K562 (cell line): ENCODE measurements around the gene KIF9. TPM values are rescaled to one million over a fixed set of nuclear protein-coding genes. Genes with fewer than 3 reads are reported as not detected.

Source experiments
- ATAC-seq: fragments of 200-7000 bp; cut with Tn5 transposase; 3 replicates; pipeline ENCODE4 v1.9.1; 2020; ENCODE audit warnings: moderate library complexity
- BruUV-seq: library from RNA; stranded (reverse); fragments of 400-500 nt; replicated peaks from 2 replicates; lab custom pipeline; 2021; lab: Mats Ljungman, UMichigan
- CTCF ChIA-PET: fragments of 300-600 bp; formaldehyde crosslinking; extraction: SDS; loops from one replicate; lab custom pipeline; 2021; ENCODE audit warnings: low intra/inter-chr PET ratio; lab: Yijun Ruan, JAX
- POLR2A ChIA-PET: fragments of 300-600, 350-650 bp; sonication (Branson Sonifier 250); formaldehyde crosslinking; extraction: SDS; loops from one replicate; lab custom pipeline; 2021; ENCODE audit warnings: antibody characterized with exemption, inconsistent platforms; lab: Yijun Ruan, JAX
- DNase-seq, 4 experiments: peaks; one replicate each; pipeline versions ENCODE4 v3.0.0 to v3.0.0-alpha.2; 2011 to 2018; ENCODE audit warnings: low spot score in 3 of 4, mixed read lengths in 3 of 4; ENCODE audit errors: extremely low read depth in 1 of 4
- FAIRE-seq: peaks from 2 replicates; lab custom pipeline; 2011; peaks lifted over from hg19 to GRCh38; lab: Jason Lieb, UNC
- H2AFZ ChIP-seq: 2 replicates; pipeline ENCODE4 v1.6.0; 2011; ENCODE audit warnings: low read depth, low read length, control low read depth, inconsistent platforms
- H3K27ac ChIP-seq: fragments of 200-600 bp; 3 replicates; pipeline ENCODE4 v1.8.0; 2011; ENCODE audit warnings: low read depth, mild to moderate bottlenecking, control low read depth, inconsistent platforms, low read length, moderate library complexity, mixed read lengths; ENCODE audit errors: extremely low read depth
- H3K27me3 ChIP-seq, 2 experiments: fragments of 300-600 bp in 1 of 2; 2 replicates in 1 of 2; 3 replicates in 1 of 2; pipeline versions ENCODE4 v1.6.0 to v1.8.0; 2011; ENCODE audit warnings: inconsistent platforms in 2 of 2, low read length in 2 of 2, mild to moderate bottlenecking in 1 of 2, mixed read lengths in 1 of 2, moderate library complexity in 1 of 2; ENCODE audit not compliant: control insufficient read depth in 2 of 2, insufficient read depth in 2 of 2
- H3K36me3 ChIP-seq: fragments of 300-600 bp; 3 replicates; pipeline ENCODE4 v1.8.0; 2011; ENCODE audit warnings: mild to moderate bottlenecking, low read length, inconsistent platforms; ENCODE audit not compliant: control insufficient read depth, insufficient read depth
- H3K4me1 ChIP-seq, 2 experiments: fragments of 200-600 bp in 1 of 2; replicated peaks in 1 of 2; 2 replicates in 1 of 2; 3 replicates in 1 of 2; pipeline versions ENCODE4 v1.5.1 to v1.8.0; 2011; ENCODE audit warnings: inconsistent platforms in 2 of 2, low read length in 2 of 2, mild to moderate bottlenecking in 1 of 2, mixed read lengths in 1 of 2, moderate library complexity in 1 of 2; ENCODE audit not compliant: control insufficient read depth in 2 of 2, insufficient read depth in 2 of 2
- H3K4me2 ChIP-seq: 2 replicates; pipeline ENCODE4 v1.6.1; 2011; ENCODE audit warnings: low read length, control low read depth, inconsistent platforms, mixed read lengths; ENCODE audit not compliant: insufficient read depth
- H3K4me3 ChIP-seq: fragments of 200-600 bp; sonication (generic), shearing (Covaris generic); 2 replicates; pipeline ENCODE4 v1.5.1; 2016; ENCODE audit warnings: control low read depth, inconsistent platforms
- H3K79me2 ChIP-seq: fragments of 200-600 bp; 3 replicates; pipeline ENCODE4 v1.8.0; 2011; ENCODE audit warnings: low read length, inconsistent platforms; ENCODE audit not compliant: control insufficient read depth, insufficient read depth
- H3K9ac ChIP-seq, 2 experiments: 2 replicates each; pipeline versions ENCODE4 v1.6.0 to v1.6.1; 2011; ENCODE audit warnings: low read depth in 2 of 2, low read length in 2 of 2, control low read depth in 1 of 2, inconsistent platforms in 1 of 2, mild to moderate bottlenecking in 1 of 2, mixed read lengths in 1 of 2; ENCODE audit not compliant: insufficient read depth in 1 of 2
- H3K9me1 ChIP-seq: one replicate; pipeline ENCODE4 v1.6.0; 2011; ENCODE audit warnings: inconsistent platforms, mild to moderate bottlenecking, low read length, moderate library complexity; ENCODE audit not compliant: control insufficient read depth, insufficient read depth
- H3K9me3 ChIP-seq: replicated peaks from 2 replicates; pipeline ENCODE4 v1.5.1; 2011; ENCODE audit warnings: low read depth, low read length, inconsistent platforms; ENCODE audit not compliant: control insufficient read depth, insufficient read depth
- H4K20me1 ChIP-seq: replicated peaks from 2 replicates; pipeline ENCODE4 v1.6.1; 2011; ENCODE audit warnings: low read length, inconsistent platforms, mixed read lengths; ENCODE audit not compliant: control insufficient read depth, insufficient read depth
- PCBP2 ChIP-seq: fragments of 200-400 bp; formaldehyde crosslinking; IDR thresholded peaks from 2 replicates; pipeline ENCODE4 v1.6.1; 2018; ENCODE audit warnings: low read length, low read depth, mild to moderate bottlenecking, moderate library complexity; ENCODE audit not compliant: poor library complexity, severe bottlenecking
- RB1 ChIP-seq: fragments of 450-650 bp; IDR thresholded peaks from 2 replicates; pipeline ENCODE4 v1.6.1; 2017; ENCODE audit warnings: low read depth, mild to moderate bottlenecking
- WGBS: fragments of 100-300 bp; shearing (Covaris generic); methylation state at CpG from one replicate; pipeline ENCODE4 v1.1.6; 2016; ENCODE audit warnings: low coverage, mixed read lengths; ENCODE audit not compliant: insufficient coverage; ENCODE audit errors: missing lambda C conversion rate; 5-methylcytosine and 5-hydroxymethylcytosine counted together
- in situ Hi-C: fragments of 300-500 bp; cut with MboI; formaldehyde crosslinking; loops from 4 replicates; pipeline ENCODE4 v1.15.0; 2018; ENCODE audit warnings: inconsistent platforms, mixed read lengths
- intact Hi-C: fragments of 100-400 bp; cut with micrococcal nuclease; formaldehyde crosslinking; loops from 2 replicates; pipeline ENCODE4 v1.14.2; 2022
- polyA plus RNA-seq, 8 experiments: library from polyadenylated mRNA; depleted of rRNA in 4 of 8; stranded (reverse) in 5 of 8; unstranded in 3 of 8; fragments of >200 nt; fragmentation: Nextera tagmentation in 2 of 8; fragmentation: Illumina TruSeq in 1 of 8; extraction: Ambion mirVana in 2 of 8; extraction: Trizol in 1 of 8; gene quantifications; 2 replicates each; pipeline versions ENCODE4 v1.2.1 to v1.2.3, GENCODE V29; 2011 to 2014; ENCODE audit warnings: inconsistent platforms in 1 of 8, missing spikeins in 1 of 8
- total RNA-seq, 7 experiments: library from RNA; depleted of rRNA in 6 of 7; stranded (reverse); fragments of >200 nt in 6 of 7; fragmentation: Illumina TruSeq in 2 of 7; extraction: Trizol in 2 of 7; gene quantifications; 2 replicates each; pipeline versions ENCODE4 v1.2.1 to v1.2.3, GENCODE V29; 2011 to 2021; ENCODE audit warnings: low replicate concordance in 1 of 7
- TF ChIP-seq, protein P1 (sequence below): fragments of 450-650 bp; IDR thresholded peaks from 2 replicates; pipeline ENCODE4 v1.6.1; 2016
- TF ChIP-seq, protein P2 (sequence below), 2 experiments: fragments of 450-650 bp in 1 of 2; sonication (generic) in 1 of 2; formaldehyde crosslinking in 1 of 2; IDR thresholded peaks in 1 of 2; conservative IDR thresholded peaks in 1 of 2; 2 replicates each; pipeline versions ENCODE4 v1.6.1 to v1.8.1; 2016 to 2023; ENCODE audit warnings: mild to moderate bottlenecking in 2 of 2, moderate library complexity in 2 of 2, inconsistent platforms in 1 of 2, missing genetic modification reagents in 1 of 2
- TF ChIP-seq, protein P3 (sequence below), 2 experiments: IDR thresholded peaks in 1 of 2; conservative IDR thresholded peaks in 1 of 2; 2 replicates each; pipeline ENCODE4 v1.6.1; 2016; ENCODE audit warnings: low read depth in 2 of 2, mild to moderate bottlenecking in 1 of 2, missing compliant biosample characterization in 1 of 2, missing genetic modification characterization in 1 of 2, moderate library complexity in 1 of 2

KIF9 gene
- total and polyA plus RNA-seq, 9 of the 15 experiments (the other 6 are each of a cell fraction or from before 2014, with no cell fraction given): 16.9 to 56.9 (median 25.0) TPM

DNA sequence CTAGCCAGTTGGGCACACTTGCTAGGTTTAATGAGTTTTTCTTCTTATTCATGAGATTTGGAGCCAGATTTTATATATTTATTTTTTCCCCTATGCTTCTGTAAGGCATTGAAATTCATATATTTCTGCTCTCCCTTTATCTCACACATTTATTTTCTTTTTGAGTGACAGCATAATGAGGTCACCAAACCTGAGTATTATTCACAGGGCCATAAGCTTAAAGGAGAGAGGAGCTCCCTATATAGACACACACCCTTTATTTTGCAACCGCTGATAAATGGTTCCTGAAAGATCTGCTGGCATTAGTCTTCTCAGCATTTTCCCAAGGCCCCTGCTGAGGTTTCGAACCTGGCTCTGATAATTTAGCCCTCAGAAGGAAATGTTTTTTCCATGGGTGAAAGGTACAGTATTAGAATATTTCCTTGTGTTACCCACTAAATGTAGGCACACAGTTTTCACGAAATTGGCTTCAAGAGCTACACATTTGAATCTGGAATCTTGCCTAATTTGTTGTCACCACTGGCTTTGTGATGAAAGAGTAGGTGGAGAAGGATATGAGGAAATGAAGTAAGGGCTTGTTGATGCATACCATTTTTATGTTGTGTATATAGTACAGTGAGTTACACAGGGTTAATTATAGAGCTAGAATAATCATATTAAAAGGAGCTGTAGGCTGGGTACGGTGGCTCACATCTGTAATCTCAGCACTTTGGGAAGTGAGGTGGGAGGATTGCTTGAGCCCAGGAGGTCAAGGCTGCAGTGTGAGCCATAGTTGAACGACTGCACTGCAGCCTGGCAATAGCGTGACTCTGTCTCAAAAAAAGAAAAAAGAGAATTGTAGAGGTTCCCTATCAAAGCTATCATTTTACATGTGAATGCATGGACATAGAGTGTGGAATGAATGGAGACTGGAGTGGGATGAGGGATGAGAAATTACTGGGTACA, 6.6 kb upstream of the KIF9 start:
- TF ChIP-seq, protein P1, sequence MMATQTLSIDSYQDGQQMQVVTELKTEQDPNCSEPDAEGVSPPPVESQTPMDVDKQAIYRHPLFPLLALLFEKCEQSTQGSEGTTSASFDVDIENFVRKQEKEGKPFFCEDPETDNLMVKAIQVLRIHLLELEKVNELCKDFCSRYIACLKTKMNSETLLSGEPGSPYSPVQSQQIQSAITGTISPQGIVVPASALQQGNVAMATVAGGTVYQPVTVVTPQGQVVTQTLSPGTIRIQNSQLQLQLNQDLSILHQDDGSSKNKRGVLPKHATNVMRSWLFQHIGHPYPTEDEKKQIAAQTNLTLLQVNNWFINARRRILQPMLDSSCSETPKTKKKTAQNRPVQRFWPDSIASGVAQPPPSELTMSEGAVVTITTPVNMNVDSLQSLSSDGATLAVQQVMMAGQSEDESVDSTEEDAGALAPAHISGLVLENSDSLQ: peak; percentile 78
- TF ChIP-seq, protein P2, sequence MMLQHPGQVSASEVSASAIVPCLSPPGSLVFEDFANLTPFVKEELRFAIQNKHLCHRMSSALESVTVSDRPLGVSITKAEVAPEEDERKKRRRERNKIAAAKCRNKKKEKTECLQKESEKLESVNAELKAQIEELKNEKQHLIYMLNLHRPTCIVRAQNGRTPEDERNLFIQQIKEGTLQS (IDR thresholded peaks at IDR 0.05): 0 out of 2 replicates have a peak, but pooled peaks have one; percentile 26
- TF ChIP-seq, protein P2 (CRISPR knock-in tag; conservative IDR thresholded peaks at IDR 0.05): no peak
- TF ChIP-seq RB1: no peak
- no peak for TF ChIP-seq PCBP2
- TF ChIP-seq, protein P3, sequence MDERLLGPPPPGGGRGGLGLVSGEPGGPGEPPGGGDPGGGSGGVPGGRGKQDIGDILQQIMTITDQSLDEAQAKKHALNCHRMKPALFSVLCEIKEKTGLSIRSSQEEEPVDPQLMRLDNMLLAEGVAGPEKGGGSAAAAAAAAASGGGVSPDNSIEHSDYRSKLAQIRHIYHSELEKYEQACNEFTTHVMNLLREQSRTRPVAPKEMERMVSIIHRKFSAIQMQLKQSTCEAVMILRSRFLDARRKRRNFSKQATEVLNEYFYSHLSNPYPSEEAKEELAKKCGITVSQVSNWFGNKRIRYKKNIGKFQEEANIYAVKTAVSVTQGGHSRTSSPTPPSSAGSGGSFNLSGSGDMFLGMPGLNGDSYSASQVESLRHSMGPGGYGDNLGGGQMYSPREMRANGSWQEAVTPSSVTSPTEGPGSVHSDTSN (CRISPR knock-in tag; IDR thresholded peaks at IDR 0.05; ENCODE audit: low read depth): no peak
- TF ChIP-seq, protein P3 (tag; conservative IDR thresholded peaks at IDR 0.05; ENCODE audit: low read depth): 0 out of 2 replicates have a peak, but pooled peaks have one; percentile 18
- WGBS: 74% methylated on average over 6 of the region's 6 CpGs
- FAIRE-seq (no peak), DNase-seq (no peak), ATAC-seq (no peak)
- Histone ChIP-seq H3K4me3 (no peak overlapping the region), H3K4me2 (no peak overlapping the region), H3K27me3 (no peaks in the 10 kb centered on the region), H3K36me3 (peaks cover 77% of the 10 kb centered on the region), H4K20me1 (no peaks in the 10 kb centered on the region), H3K27ac (no peak overlapping the region), H2AFZ (no peak overlapping the region), H3K4me1 (peaks cover 2 to 14% of the 10 kb centered on the region in 2 experiments; a peak in 3 of 5 replicates), H3K9ac (no peak overlapping the region), H3K79me2 (peaks cover 92% of the 10 kb centered on the region), H3K9me1 (no peaks in the 10 kb centered on the region), H3K9me3 (no peaks in the 10 kb centered on the region)
- in situ Hi-C loops: no loop called here
- intact Hi-C loops: no loop called here
- no TSS peak for BruUV-seq
- ChIA-PET POLR2A (interaction anchor here (0.6 to 2.0 kb wide), 3 partner anchors 8 to 174 kb away, joined by 3 to 5 read pairs (median 3); no protein-coding TSS in a partner anchor), CTCF (interaction anchor here (0.6 kb wide), 2 partner anchors 261 to 1324 kb away, joined by 3 read pairs; no protein-coding TSS in a partner anchor)
